ENCODE measurements around the gene ERN2. TPM values are rescaled to one million over a fixed set of nuclear protein-coding genes. Genes with fewer than 3 reads are reported as not detected.

The ERN2 gene
- polyA plus RNA-seq, 1 of the 3 experiments (the other 2 are of a cell fraction), result 0.03 TPM

GRCh38 chr16:23683487-23683886 lies 29.5 kb downstream of the ERN2 start:
- Histone ChIP-seq H3K9ac (no peak overlapping the region), H3F3A (replicated peaks; ENCODE audit: insufficient read depth) (no peaks in the 10 kb centered on the region), H3K79me2 (ENCODE audit: insufficient read depth) (peaks cover 78% of the 10 kb centered on the region), H3K4me3 (ENCODE audit: low read depth in 2 of 2, low read length in 1 of 2) (no peak overlapping the region), H3K9me2 (no peaks in the 10 kb centered on the region), H3K4me1 (ENCODE audit: control insufficient read depth in 1 of 2, insufficient read depth in 2 of 2, low read depth in 1 of 2, low read length in 1 of 2) (peaks cover 17 to 23% of the 10 kb centered on the region in 2 experiments; a peak in 2 of 4 replicates), H3K4me2 (no peak overlapping the region), H2AFZ (ENCODE audit: low read depth) (no peak overlapping the region), H3K36me3 (replicated peaks in 1 of 2; ENCODE audit: control insufficient read depth in 1 of 2, insufficient read depth in 2 of 2, low read length in 1 of 2) (peaks cover 47 to 57% of the 10 kb centered on the region in 2 experiments), H3K27ac (ENCODE audit: low read depth in 2 of 2, low read length in 1 of 2) (no peak overlapping the region), H3K9me3 (no peaks in the 10 kb centered on the region), H3K27me3 (ENCODE audit: insufficient read depth) (no peaks in the 10 kb centered on the region), H4K20me1 (ENCODE audit: insufficient read depth) (peaks cover 26% of the 10 kb centered on the region)
- DNase-seq, result no peak
- ChIA-PET POLR2A (no interaction called here), CTCF (interaction anchor here (0.9 kb wide), 1 partner anchor 44 kb away, joined by 4 read pairs; no protein-coding TSS in a partner anchor)
- 82% methylated on average over 3 of the region's 3 CpGs for WGBS (ENCODE audit: low lambda C conversion rate)
- TF ChIP-seq FOXJ3 (CRISPR knock-in tag; IDR thresholded peaks at IDR 0.05), result no peak
- no peak for TF ChIP-seq EZH2phosphoT487 (IDR thresholded peaks at IDR 0.05; ENCODE audit: borderline replicate concordance, low read depth)
- TF ChIP-seq MXI1 (IDR thresholded peaks at IDR 0.05; ENCODE audit: low read depth, low read length), result no peak
- no peak for TF ChIP-seq ZBTB33 (IDR thresholded peaks at IDR 0.05; ENCODE audit: borderline replicate concordance, low read depth)
- no peak for TF ChIP-seq TEAD4 (IDR thresholded peaks at IDR 0.05; ENCODE audit: borderline replicate concordance, insufficient read depth)
- no peak for TF ChIP-seq SIN3A (IDR thresholded peaks at IDR 0.05; ENCODE audit: borderline replicate concordance, low read depth, low read length)
- no peak for TF ChIP-seq NRF1 (IDR thresholded peaks at IDR 0.05; ENCODE audit: low read depth, low read length)

GRCh38 chr16:23682181-23682580 lies 30.8 kb downstream of the ERN2 start:
- Histone ChIP-seq H3K27me3 (ENCODE audit: insufficient read depth) (no peaks in the 10 kb centered on the region), H3K4me1 (ENCODE audit: control insufficient read depth in 1 of 2, insufficient read depth in 2 of 2, low read depth in 1 of 2, low read length in 1 of 2) (peaks cover 17 to 25% of the 10 kb centered on the region in 2 experiments; a peak in 2 of 4 replicates), H3K9me2 (no peaks in the 10 kb centered on the region), H3K79me2 (ENCODE audit: insufficient read depth) (peaks cover 88% of the 10 kb centered on the region), H3F3A (replicated peaks; ENCODE audit: insufficient read depth) (peaks cover 6% of the 10 kb centered on the region), H4K20me1 (ENCODE audit: insufficient read depth) (peaks cover 26% of the 10 kb centered on the region), H2AFZ (ENCODE audit: low read depth) (no peak overlapping the region), H3K9ac (no peak overlapping the region), H3K9me3 (no peaks in the 10 kb centered on the region), H3K36me3 (replicated peaks in 1 of 2; ENCODE audit: control insufficient read depth in 1 of 2, insufficient read depth in 2 of 2, low read length in 1 of 2) (peaks cover 33 to 47% of the 10 kb centered on the region in 2 experiments), H3K4me3 (ENCODE audit: low read depth in 2 of 2, low read length in 1 of 2) (no peak overlapping the region), H3K4me2 (no peak overlapping the region), H3K27ac (ENCODE audit: low read depth in 2 of 2, low read length in 1 of 2) (no peak overlapping the region)
- WGBS (ENCODE audit: low lambda C conversion rate), result 91% methylated on average over 1 of the region's 1 CpG
- CTCF ChIA-PET, result interaction anchor here (0.6 to 1.1 kb wide), 2 partner anchors 360 to 1011 kb away, joined by 3 read pairs; no protein-coding TSS in a partner anchor
- TF ChIP-seq PBX3 (IDR thresholded peaks at IDR 0.05), result no peak
- no peak for TF ChIP-seq ELF1 (IDR thresholded peaks at IDR 0.05)
- TF ChIP-seq GATA2 (CRISPR knock-in tag; IDR thresholded peaks at IDR 0.05), result no peak
- no peak for TF ChIP-seq CHD2 (IDR thresholded peaks at IDR 0.05; ENCODE audit: low read length, partially characterized antibody)
- TF ChIP-seq EP300 (IDR thresholded peaks at IDR 0.05; ENCODE audit: borderline replicate concordance in 1 of 2, low read depth in 1 of 2, low read length in 1 of 2), result no peak
- TF ChIP-seq SMC3 (IDR thresholded peaks at IDR 0.05; ENCODE audit: low read depth, low read length), result no peak
- TF ChIP-seq FOXM1 (IDR thresholded peaks at IDR 0.05; ENCODE audit: low read depth), result no peak
- TF ChIP-seq JUND (IDR thresholded peaks at IDR 0.05), result no peak
- TF ChIP-seq YY1 (IDR thresholded peaks at IDR 0.05; ENCODE audit: low read depth), result no peak
- TF ChIP-seq MAX (IDR thresholded peaks at IDR 0.05; ENCODE audit: low read depth), result no peak
- no peak for TF ChIP-seq RAD21 (IDR thresholded peaks at IDR 0.05; ENCODE audit: low read length)
- no peak for TF ChIP-seq RCOR1 (IDR thresholded peaks at IDR 0.05; ENCODE audit: low read length)
- TF ChIP-seq MEF2A (IDR thresholded peaks at IDR 0.05; ENCODE audit: borderline replicate concordance, low read depth), result no peak
- no peak for TF ChIP-seq CTCF (IDR thresholded peaks at IDR 0.05)
- no peak for TF ChIP-seq NFIC (IDR thresholded peaks at IDR 0.05; ENCODE audit: borderline replicate concordance)
- DNase-seq, result no peak
- POLR2A ChIA-PET, result no interaction called here
